ENCODE results near the gene POLR2F. TPM values are rescaled to one million over a fixed set of nuclear protein-coding genes. Genes with fewer than 3 reads are reported as not detected.

POLR2F gene
- total and polyA plus RNA-seq, 9 of the 15 experiments (the other 6 are each of a cell fraction or from before 2014, with no cell fraction given): 98.9 to 410 (median 168) TPM

- TF ChIP-seq SMARCB1 (IDR thresholded peaks at IDR 0.05; ENCODE audit: insufficient read length, low read depth): no peak
- TF ChIP-seq MAFG (tag; conservative IDR thresholded peaks at IDR 0.05): 0 out of 2 replicates have a peak, but pooled peaks have one; percentile 17
- TF ChIP-seq OTX1 (CRISPR knock-in tag; IDR thresholded peaks at IDR 0.05): no peak
- TF ChIP-seq MYNN (IDR thresholded peaks at IDR 0.05): no peak
- TF ChIP-seq MYNN (CRISPR knock-in tag; IDR thresholded peaks at IDR 0.05): no peak
- no peak for TF ChIP-seq NFIX (CRISPR knock-in tag; IDR thresholded peaks at IDR 0.05; ENCODE audit: low read depth)
- TF ChIP-seq KHSRP (IDR thresholded peaks at IDR 0.05): no peak
- no peak for TF ChIP-seq ZC3H4 (CRISPR knock-in tag; IDR thresholded peaks at IDR 0.05; ENCODE audit: borderline replicate concordance)
- TF ChIP-seq TARDBP (IDR thresholded peaks at IDR 0.05): no peak
- TF ChIP-seq TEAD2 (tag; IDR thresholded peaks at IDR 0.05): no peak
- TF ChIP-seq NR0B1 (IDR thresholded peaks at IDR 0.05; ENCODE audit: partially characterized antibody): no peak
- TF ChIP-seq SMAD1 (IDR thresholded peaks at IDR 0.05; ENCODE audit: low read depth, low read length, partially characterized antibody): no peak
- no peak for TF ChIP-seq ETS2 (tag; IDR thresholded peaks at IDR 0.05; ENCODE audit: borderline replicate concordance, poor library complexity, severe bottlenecking)
- no peak for TF ChIP-seq PTBP1 (IDR thresholded peaks at IDR 0.05; ENCODE audit: low read depth, low read length)
- no peak for TF ChIP-seq TCFL5 (CRISPR knock-in tag; conservative IDR thresholded peaks at IDR 0.05)
- no peak for TF ChIP-seq CREB3 (tag; conservative IDR thresholded peaks at IDR 0.05; ENCODE audit: low read depth)
- TF ChIP-seq ZNF695 (CRISPR knock-in tag; IDR thresholded peaks at IDR 0.05): no peak
- no peak for TF ChIP-seq ZNF217 (CRISPR knock-in tag; IDR thresholded peaks at IDR 0.05)
- TF ChIP-seq ZNF384 (IDR thresholded peaks at IDR 0.05; ENCODE audit: low read depth, low read length): no peak
- TF ChIP-seq RFX1 (IDR thresholded peaks at IDR 0.05): no peak
- TF ChIP-seq ZNF668 (CRISPR knock-in tag; IDR thresholded peaks at IDR 0.05): peak; percentile 55; the same call in 1 of the 2 replicates
- TF ChIP-seq ZBTB34 (CRISPR knock-in tag; IDR thresholded peaks at IDR 0.05): no peak
- TF ChIP-seq FUS (optimal IDR thresholded peaks at IDR 0.05; ENCODE audit: low read depth, low read length): no peak
- TF ChIP-seq SRSF3 (IDR thresholded peaks at IDR 0.05; ENCODE audit: insufficient read depth, low read length): no peak
- TF ChIP-seq TAL1 (IDR thresholded peaks at IDR 0.05): peak; percentile 46
- TF ChIP-seq NEUROD1 (IDR thresholded peaks at IDR 0.05; ENCODE audit: borderline replicate concordance, low read depth, low read length, partially characterized antibody): peak; percentile 60
- no peak for TF ChIP-seq FOXP1 (CRISPR knock-in tag; IDR thresholded peaks at IDR 0.05)
- TF ChIP-seq ZNF23 (CRISPR knock-in tag; IDR thresholded peaks at IDR 0.05): no peak
These were observed 48.6 kb upstream of the POLR2F start (continued) for GRCh38 chr22:37904572-37905533.
